SH-SY5Y (cell line): ENCODE measurements around the gene MRC2.

Source experiments
- GATA2 ChIP-seq: IDR thresholded peaks from 2 replicates; pipeline ENCODE4 v1.6.1; 2011; ENCODE audit warnings: mild to moderate bottlenecking, low read depth, low read length
- GATA3 ChIP-seq: IDR thresholded peaks from 2 replicates; pipeline ENCODE4 v1.6.1; 2011; ENCODE audit warnings: low read depth, mild to moderate bottlenecking, low read length, moderate library complexity

DNA sequence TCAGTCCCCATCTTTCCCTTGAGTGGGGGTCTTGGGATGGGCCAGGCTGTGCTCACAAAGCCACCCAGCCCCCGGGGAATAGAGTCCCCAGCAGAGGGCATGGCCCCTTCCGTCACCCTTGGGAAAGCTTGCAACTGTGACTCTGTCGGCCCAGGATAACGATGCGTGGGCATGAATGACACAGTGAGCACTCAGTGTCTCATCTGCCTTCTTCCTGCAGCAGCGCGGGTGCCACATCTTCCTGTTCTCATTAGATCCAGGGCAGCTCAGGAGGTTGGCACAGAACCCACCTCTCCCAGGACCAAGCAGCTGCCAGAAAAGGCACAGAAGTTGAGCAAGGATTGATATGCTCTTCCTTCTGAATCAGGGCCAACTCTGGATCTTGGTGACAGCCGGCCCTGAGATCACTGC, 84.7 kb downstream of the MRC2 start:
- TF ChIP-seq GATA3 (no peak), GATA2 (no peak)
